ENCODE data around the gene POR. TPM values are rescaled to one million over a fixed set of nuclear protein-coding genes. Genes with fewer than 3 reads are reported as not detected.
A peak's percentile ranks its signal among the peaks of the same experiment; 100 is the strongest.
"Not testable (repeated sequence)": the region's sequence is repeated elsewhere in the genome, so short reads cannot be mapped to it uniquely, and the experiment has no call there.

POR gene
- polyA plus RNA-seq, 4 donors = 80.5 to 461 (median 262) TPM

- not testable (repeated sequence) for FAIRE-seq; H3K27me3 ChIP-seq (ENCODE audit: control insufficient read depth in 3 of 3, insufficient read depth in 3 of 3, low read length in 3 of 3); H3K4me3 ChIP-seq (ENCODE audit: low read depth in 1 of 3, low read length in 3 of 3); H3K9me3 ChIP-seq (ENCODE audit: control insufficient read depth in 2 of 2, insufficient read depth in 1 of 2, low read depth in 1 of 2, low read length in 1 of 2); H3K4me1 ChIP-seq (ENCODE audit: control insufficient read depth in 3 of 3, insufficient read depth in 2 of 3, low read depth in 1 of 3, low read length in 2 of 3); H3K27ac ChIP-seq (ENCODE audit: low read depth in 1 of 3, low read length in 2 of 3)
- WGBS, 3 donors = 88 to 95% (median 92%) methylated on average over 7 of the region's 7 CpGs
- peak in 1 of 2 donors; percentile 26 for DNase-seq
- H3K36me3 ChIP-seq (ENCODE audit: control insufficient read depth in 3 of 3, insufficient read depth in 2 of 3, low read depth in 1 of 3, low read length in 3 of 3) = peaks cover 0 to 43% (median 0%) of the 10 kb centered on the region in 3 donors
Measured at GRCh38 chr7:76029682-76030081, 114.7 kb downstream of the POR start.

- H3K4me3 ChIP-seq (ENCODE audit: low read depth in 1 of 3, low read length in 3 of 3) = no peak overlapping the region
- WGBS, 3 donors = 90 to 100% (median 93%) methylated on average over 1 of the region's 1 CpG
- H3K27me3 ChIP-seq (ENCODE audit: control insufficient read depth in 3 of 3, insufficient read depth in 3 of 3, low read length in 3 of 3) = no peaks in the 10 kb centered on the region
- no peak for FAIRE-seq
- H3K9me3 ChIP-seq (ENCODE audit: control insufficient read depth in 2 of 2, insufficient read depth in 1 of 2, low read depth in 1 of 2, low read length in 1 of 2) = no peaks in the 10 kb centered on the region
- H3K27ac ChIP-seq (ENCODE audit: low read depth in 1 of 3, low read length in 2 of 3) = no peak overlapping the region
- no peak for DNase-seq
- no peaks in the 10 kb centered on the region for H3K4me1 ChIP-seq (ENCODE audit: control insufficient read depth in 3 of 3, insufficient read depth in 2 of 3, low read depth in 1 of 3, low read length in 2 of 3)
- H3K36me3 ChIP-seq (ENCODE audit: control insufficient read depth in 3 of 3, insufficient read depth in 2 of 3, low read depth in 1 of 3, low read length in 3 of 3) = peaks cover 0 to 23% (median 0%) of the 10 kb centered on the region in 3 donors
Measured at GRCh38 chr7:76031964-76032363, 117.0 kb downstream of the POR start.

Other genes starting within 250 kb of the POR start
- gene HIP1, start 176.2 kb upstream of the POR start, polyA plus RNA-seq = 1 to 10 TPM in 3 of 4 donors, under 1 TPM in 1; 0.22 to 7.1 (median 2.2) TPM
- gene CCL26, start 142.9 kb upstream of the POR start, polyA plus RNA-seq = 1 to 10 TPM in 1 of 4 donors, not detected in 3; 3.7 TPM
- gene CCL24, start 101.3 kb upstream of the POR start, polyA plus RNA-seq = 10 to 100 TPM in 3 of 4 donors, 1 to 10 TPM in 1; 2.9 to 76.7 (median 31.6) TPM
- gene RHBDD2, start 36.1 kb upstream of the POR start, polyA plus RNA-seq = 10 to 100 TPM; 55.4 to 67.0 (median 58.0) TPM
- gene TMEM120A, start 79.4 kb downstream of the POR start, polyA plus RNA-seq = 100 to 1,000 TPM in 2 of 4 donors, 10 to 100 TPM in 2; 64.7 to 207 (median 151) TPM
- 10 to 100 TPM; 25.9 to 62.3 (median 39.9) TPM for gene STYXL1, start 132.8 kb downstream of the POR start, polyA plus RNA-seq
- 100 to 1,000 TPM; 143 to 172 (median 163) TPM for gene MDH2, start 133.0 kb downstream of the POR start, polyA plus RNA-seq

Measured in small intestine (tissue), 7 donors.